Vagina (tissue), 2 donors: ENCODE data around the gene CCDC81.

Experiments
- POLR2A ChIP-seq, 2 donors: fragments of 450-650 bp; IDR thresholded peaks; one replicate each; pipeline ENCODE4 v1.6.1; 2017; ENCODE audit warnings: antibody characterized with exemption in 2 of 2, mild to moderate bottlenecking in 2 of 2, moderate library complexity in 2 of 2
- TF ChIP-seq, protein P1 (sequence below), 3 experiments: fragments of 450-650 bp in 2 of 3; fragments of 200-600 bp in 1 of 3; sonication (generic) in 1 of 3; IDR thresholded peaks; one replicate each; pipeline ENCODE4 v1.5.1; 2017 to 2019; ENCODE audit warnings: antibody characterized with exemption in 3 of 3, mild to moderate bottlenecking in 2 of 3, moderate library complexity in 2 of 3

DNA sequence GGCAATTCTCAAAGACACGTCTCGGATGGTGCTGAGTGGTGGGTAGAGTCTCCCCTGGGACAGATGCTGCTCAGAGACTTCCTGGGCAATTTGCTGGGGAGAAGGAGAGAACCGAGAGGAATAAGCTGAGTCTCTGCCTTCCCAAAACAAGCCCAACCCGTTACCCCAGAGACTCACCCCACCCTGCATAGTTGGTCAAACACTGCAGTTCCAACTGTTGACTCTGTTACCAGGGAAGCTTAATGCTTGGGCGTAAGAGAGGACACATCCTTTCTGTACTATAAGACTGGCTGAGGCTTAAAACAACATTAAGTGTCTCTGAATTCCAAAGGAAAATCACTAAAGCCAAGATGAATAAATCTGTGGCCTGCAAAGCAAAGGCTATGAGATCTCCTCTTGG, 68.1 kb downstream of the CCDC81 start:
- TF ChIP-seq, protein P1, sequence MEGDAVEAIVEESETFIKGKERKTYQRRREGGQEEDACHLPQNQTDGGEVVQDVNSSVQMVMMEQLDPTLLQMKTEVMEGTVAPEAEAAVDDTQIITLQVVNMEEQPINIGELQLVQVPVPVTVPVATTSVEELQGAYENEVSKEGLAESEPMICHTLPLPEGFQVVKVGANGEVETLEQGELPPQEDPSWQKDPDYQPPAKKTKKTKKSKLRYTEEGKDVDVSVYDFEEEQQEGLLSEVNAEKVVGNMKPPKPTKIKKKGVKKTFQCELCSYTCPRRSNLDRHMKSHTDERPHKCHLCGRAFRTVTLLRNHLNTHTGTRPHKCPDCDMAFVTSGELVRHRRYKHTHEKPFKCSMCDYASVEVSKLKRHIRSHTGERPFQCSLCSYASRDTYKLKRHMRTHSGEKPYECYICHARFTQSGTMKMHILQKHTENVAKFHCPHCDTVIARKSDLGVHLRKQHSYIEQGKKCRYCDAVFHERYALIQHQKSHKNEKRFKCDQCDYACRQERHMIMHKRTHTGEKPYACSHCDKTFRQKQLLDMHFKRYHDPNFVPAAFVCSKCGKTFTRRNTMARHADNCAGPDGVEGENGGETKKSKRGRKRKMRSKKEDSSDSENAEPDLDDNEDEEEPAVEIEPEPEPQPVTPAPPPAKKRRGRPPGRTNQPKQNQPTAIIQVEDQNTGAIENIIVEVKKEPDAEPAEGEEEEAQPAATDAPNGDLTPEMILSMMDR (IDR thresholded peaks at IDR 0.05) = no peak
- no peak for TF ChIP-seq POLR2A (IDR thresholded peaks at IDR 0.05)
